ENCODE data around the gene RAP2B.

The RAP2B gene

GRCh38 chr3:153161138-153161713, 800 bp upstream of the RAP2B start:
- peak; percentile 96 for DNase-seq (ENCODE audit: low spot score)

GRCh38 chr3:153162513-153163392, 727 bp downstream of the RAP2B start:
- peak; percentile 36 for DNase-seq (ENCODE audit: low spot score)
- TF ChIP-seq CTCF (IDR thresholded peaks at IDR 0.05; ENCODE audit: extremely low read depth, missing control alignments), result no peak

More at GRCh38 chr3:153161138-153161713, 800 bp upstream of the RAP2B start:
- no peak for TF ChIP-seq CTCF (IDR thresholded peaks at IDR 0.05; ENCODE audit: extremely low read depth, missing control alignments)

- DNase-seq (ENCODE audit: low spot score), result peak; percentile 31
- no peak for TF ChIP-seq CTCF (IDR thresholded peaks at IDR 0.05; ENCODE audit: extremely low read depth, missing control alignments)
Observed at GRCh38 chr3:153163393-153163724, 1.3 kb downstream of the RAP2B start.

GRCh38 chr3:153163756-153164550, 1.9 kb downstream of the RAP2B start:
- DNase-seq (ENCODE audit: low spot score), result no peak

GRCh38 chr3:153165261-153165681, 3.2 kb downstream of the RAP2B start:
- TF ChIP-seq CTCF (IDR thresholded peaks at IDR 0.05; ENCODE audit: extremely low read depth, missing control alignments), result no peak
- no peak for DNase-seq (ENCODE audit: low spot score)

More at GRCh38 chr3:153163756-153164550, 1.9 kb downstream of the RAP2B start:
- no peak for TF ChIP-seq CTCF (IDR thresholded peaks at IDR 0.05; ENCODE audit: extremely low read depth, missing control alignments)

- no peak for TF ChIP-seq CTCF (IDR thresholded peaks at IDR 0.05; ENCODE audit: extremely low read depth, missing control alignments)
- DNase-seq (ENCODE audit: low spot score), result no peak
Observed at GRCh38 chr3:153166206-153166605, 4.2 kb downstream of the RAP2B start.

GRCh38 chr3:153166796-153167195, 4.8 kb downstream of the RAP2B start:
- no peak for TF ChIP-seq CTCF (IDR thresholded peaks at IDR 0.05; ENCODE audit: extremely low read depth, missing control alignments)
- no peak for DNase-seq (ENCODE audit: low spot score)
